NCI-H345 treated with DMSO at 0.1 percent for 48 hours (cell line): ENCODE measurements around the gene SETDB2.

Experiments used
- DNase-seq: peaks from one replicate; lab custom pipeline; 2025; ENCODE audit not compliant: unreplicated experiment; lab: John Stamatoyannopoulos, UW

Gene SETDB2

GRCh38 chr13:49428041-49428763 is 15.9 kb upstream of the SETDB2 start:
- no peak for DNase-seq

GRCh38 chr13:49429121-49429520 is 15.0 kb upstream of the SETDB2 start:
- DNase-seq, result no peak

DNA sequence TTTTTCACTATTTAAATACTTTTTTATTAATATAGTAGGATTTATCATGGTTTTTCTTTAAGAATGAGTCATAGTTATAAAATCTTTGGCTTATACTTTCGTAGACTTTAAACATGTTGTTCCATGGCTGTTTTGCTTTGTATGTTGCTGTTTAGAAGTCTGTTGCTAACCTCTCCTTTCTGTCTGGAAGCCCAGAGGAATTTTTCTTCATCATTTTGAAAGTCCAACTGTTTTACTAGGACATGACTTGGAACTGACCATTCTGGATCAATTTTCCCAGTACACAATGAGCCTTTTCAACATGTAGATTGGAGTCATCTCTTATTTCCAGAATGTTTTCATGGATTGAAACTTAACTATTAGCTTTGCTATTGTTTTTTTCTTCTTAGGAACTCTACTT is 8.1 kb upstream of the SETDB2 start:
- no peak for DNase-seq

- DNase-seq, result no peak
Observed at GRCh38 chr13:49436890-49437289, 7.2 kb upstream of the SETDB2 start.

DNA sequence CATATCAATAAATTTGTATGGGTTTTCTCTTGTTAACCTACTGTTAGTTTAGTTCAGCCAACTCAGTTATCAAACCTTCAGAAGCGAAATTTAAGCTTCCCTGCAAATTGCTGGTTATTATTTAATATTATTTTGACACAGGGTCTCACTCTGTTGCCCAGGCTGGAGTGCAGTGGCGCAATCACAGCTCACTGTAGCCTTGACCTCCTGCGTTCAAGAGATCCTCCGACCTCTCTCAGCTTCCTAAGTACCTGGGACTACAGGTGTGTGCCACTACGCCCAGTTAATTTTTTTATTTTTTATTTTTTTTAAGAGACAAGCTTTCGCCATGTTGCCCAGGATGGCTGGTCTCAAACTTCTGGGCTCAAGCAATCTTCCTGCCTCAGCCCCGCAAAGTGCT is 6.4 kb upstream of the SETDB2 start:
- no peak for DNase-seq

GRCh38 chr13:49439609-49440008 is 4.5 kb upstream of the SETDB2 start:
- DNase-seq, result no peak

DNA sequence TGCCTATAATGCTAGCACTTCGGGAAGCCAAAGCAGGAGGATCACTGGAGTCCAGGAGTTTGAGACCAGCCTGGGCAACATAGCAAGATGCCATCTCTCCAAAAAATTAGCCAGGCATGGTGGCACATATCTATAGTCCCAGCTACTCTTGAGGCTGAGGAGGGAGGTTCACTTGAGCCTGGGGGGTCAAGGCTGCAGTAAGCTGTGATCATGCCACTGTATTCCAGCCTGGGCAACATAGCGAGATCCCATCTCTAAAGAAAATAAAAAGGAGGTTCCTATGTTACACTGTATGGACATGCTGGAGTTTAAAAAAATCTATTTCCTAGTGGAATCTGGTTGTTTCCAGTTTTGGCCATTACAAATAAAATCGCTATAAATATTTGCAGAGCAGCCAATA is 2.8 kb upstream of the SETDB2 start:
- no peak for DNase-seq

GRCh38 chr13:49441846-49442245 is 2.2 kb upstream of the SETDB2 start:
- DNase-seq, result no peak

GRCh38 chr13:49443357-49443703 is 744 bp upstream of the SETDB2 start:
- no peak for DNase-seq

DNA sequence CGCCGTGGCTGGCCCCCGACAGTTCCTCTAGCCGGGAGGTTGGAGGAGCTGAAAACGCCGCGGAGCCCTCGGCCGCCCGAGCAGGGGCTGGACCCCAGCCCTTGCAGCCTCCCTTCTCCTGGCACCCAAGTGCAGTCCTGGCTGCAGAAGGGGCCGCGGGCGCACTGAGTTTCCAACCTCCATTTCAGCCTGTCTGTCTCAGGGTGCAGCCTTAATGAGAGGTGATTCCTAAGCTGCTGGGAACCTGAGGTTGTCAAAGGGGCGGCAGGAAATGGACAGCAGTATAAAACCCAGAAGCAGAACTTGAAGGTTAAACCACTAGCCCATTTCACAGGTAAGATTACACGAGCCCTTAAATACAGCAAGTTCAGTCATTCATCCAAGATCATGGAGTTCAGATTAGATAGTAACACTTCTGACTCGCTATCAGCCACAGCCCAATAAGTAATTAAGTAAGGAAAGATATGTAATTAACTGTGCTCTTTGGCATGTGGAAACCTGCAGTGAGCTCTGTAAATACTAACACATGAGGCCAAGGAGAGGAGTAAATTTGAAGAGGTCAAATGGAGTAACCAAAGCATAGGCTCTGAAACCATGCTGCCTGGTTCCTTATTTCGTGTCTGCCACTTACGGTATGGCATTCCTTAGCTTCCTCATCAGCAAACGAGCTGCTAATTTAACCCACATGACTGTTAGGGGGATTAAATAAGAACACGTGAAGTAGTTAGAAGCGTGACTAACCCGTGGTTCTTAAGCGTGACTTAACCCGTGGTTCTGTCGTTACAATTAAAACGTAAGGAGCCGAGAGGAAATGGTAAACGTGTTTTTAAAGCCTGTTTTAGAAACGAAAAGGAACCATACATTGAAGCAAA is 686 bp downstream of the SETDB2 start:
- DNase-seq, result no peak

DNA sequence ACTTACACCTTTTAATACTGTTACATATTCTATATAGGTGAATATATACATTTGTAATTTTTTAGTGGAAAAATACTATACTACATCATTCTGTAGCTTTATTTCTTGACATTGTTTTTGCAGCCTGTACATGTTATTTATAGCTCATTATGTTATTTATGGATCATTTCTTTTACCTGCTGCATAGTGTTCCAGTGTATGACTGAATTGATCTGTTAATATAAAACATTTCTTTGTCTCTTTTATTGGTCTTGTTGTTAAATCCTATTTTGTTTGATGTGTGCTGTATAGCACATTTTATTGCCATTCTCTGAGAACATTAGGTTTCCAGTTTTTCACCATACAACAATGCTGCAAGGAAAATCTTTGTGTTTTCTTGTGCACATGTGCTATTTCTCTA is 2.4 kb downstream of the SETDB2 start:
- DNase-seq, result no peak

DNA sequence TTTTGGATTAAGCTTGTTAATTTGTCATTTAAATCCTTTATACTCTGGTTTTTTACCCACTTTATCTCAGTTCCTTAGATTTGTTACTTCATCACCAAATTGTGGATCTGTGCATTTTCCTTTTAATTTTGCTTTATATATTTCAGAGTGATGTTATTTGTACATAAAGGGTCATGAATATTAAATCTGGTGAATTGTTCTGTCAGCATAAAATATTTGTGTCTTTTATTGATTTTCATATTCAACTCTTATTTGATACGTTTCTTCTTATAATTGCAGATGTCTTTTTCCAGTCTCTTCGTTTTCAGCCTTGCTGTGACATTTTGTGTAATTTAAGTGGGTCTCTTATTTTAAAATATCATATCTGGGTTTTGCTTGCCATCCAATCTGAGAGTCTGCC is 4.7 kb downstream of the SETDB2 start:
- no peak for DNase-seq

DNA sequence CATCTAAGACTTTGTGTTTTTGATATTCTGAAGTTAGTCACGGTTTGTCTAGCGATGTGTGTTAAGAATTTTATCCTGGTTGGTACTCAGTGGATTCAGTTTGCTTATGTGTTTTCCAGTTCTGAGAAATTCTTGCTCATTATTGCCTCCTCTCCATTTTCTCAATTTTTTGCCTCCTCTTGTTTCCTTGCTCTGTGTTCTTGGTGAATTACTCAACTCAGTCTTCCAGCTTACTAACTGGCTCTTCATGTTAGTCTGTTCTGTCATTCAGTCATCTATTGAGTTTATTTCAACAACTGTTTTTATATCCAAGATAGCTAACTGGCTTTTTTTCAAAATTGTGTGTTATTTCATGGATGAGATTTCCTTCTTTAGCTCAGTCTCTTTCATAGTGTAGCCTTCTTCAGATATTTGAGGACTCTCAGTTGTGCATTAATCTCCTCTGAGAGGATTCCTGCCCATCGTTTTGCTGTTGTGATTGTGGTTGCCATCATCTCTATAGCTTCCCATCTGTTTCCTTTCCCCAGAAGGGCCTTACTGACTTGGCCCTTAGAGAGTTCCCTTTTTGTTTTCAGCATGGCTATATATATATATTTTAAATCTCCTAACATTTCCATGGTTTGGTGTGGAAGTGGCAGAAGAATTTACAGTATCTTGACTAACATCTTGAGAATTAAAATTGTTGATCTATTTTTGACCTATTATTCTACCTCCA is 6.2 kb downstream of the SETDB2 start:
- no peak for DNase-seq

- DNase-seq, result no peak
Observed at GRCh38 chr13:49452725-49453457, 8.8 kb downstream of the SETDB2 start.

- DNase-seq, result no peak
Observed at GRCh38 chr13:49453465-49453864, 9.4 kb downstream of the SETDB2 start.

GRCh38 chr13:49454388-49455006 is 10.4 kb downstream of the SETDB2 start:
- no peak for DNase-seq

- DNase-seq, result no peak
Observed at GRCh38 chr13:49455007-49455398, 10.9 kb downstream of the SETDB2 start.

DNA sequence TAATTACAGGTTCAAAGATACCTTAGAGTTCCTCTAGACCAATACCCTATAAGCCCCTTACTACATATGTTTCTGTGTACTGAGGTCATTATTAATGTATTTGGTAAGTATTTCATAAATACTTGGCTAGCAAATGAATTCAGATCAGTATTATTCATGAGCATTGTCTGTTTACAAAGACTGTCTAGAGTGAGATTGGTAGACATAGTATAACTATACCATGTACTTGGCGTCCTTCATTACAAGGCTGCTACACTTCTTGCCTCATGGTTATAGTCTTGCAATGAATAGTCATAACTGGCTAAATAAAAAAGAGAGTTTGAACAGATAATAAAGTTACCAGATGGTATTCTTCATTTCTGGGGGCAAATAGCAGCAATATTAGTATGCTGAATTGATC is 12.1 kb downstream of the SETDB2 start:
- no peak for DNase-seq

- DNase-seq, result no peak
Observed at GRCh38 chr13:49457221-49457620, 13.1 kb downstream of the SETDB2 start.

DNA sequence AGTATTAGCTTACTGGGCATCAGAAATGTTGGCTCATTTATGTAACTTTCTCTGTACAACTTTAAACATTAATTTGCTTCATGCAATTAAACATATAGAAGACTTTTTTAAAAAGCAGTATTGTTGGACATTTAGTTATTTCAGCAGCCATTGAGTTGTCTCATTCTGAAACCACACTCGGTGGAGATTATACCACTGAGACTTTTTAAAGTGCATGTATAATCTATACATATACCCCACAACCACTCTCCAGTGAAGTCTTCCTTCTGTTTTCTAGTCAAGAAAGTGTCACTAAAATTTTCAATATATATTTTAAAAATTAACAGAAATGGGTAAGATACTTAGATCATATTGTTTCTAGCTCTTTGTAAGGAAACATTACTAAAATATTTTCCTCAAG is 15.5 kb downstream of the SETDB2 start:
- no peak for DNase-seq

DNA sequence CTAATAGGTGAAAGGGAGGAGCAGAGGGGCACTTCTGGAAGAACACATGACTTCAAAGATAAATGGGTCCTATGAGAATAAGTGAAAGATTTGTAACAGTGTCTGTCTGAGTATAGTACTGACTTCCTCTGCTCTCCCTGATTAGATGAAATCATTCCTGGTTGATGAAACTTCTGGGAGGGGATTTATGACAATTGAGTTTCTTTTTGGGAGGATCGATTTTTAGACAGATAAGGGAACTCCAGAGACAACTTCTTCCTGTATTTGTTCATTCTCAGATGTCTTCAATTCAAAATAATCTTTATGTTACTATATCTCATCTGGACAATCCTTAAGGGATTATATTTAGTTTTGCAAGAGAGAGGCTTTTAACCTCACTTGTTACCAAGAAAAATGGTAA is 20.0 kb downstream of the SETDB2 start:
- DNase-seq, result no peak
